Naive B cell (primary cell): Measurements from ENCODE around the gene COX18. TPM values are rescaled to one million over a fixed set of nuclear protein-coding genes. Genes with fewer than 3 reads are reported as not detected.

Source experiments
- ATAC-seq, 2 donors: fragments of 150-1000 bp; cut with Tn5 transposase; 2 replicates each; pipeline ENCODE4 v1.10.0; 2021; ENCODE audit warnings: low read depth in 2 of 2, mild to moderate bottlenecking in 2 of 2, moderate library complexity in 2 of 2
- DNase-seq: peaks from one replicate; pipeline ENCODE4 v3.0.0; 2022
- H3K27ac Mint-ChIP-seq, 6 donors: one replicate each; pipeline ENCODE4 v1.8.0; 2020 to 2022; ENCODE audit warnings: mild to moderate bottlenecking in 6 of 6, mixed read lengths in 6 of 6, moderate library complexity in 5 of 6, inconsistent platforms in 2 of 6
- H3K27me3 Mint-ChIP-seq, 3 donors: one replicate each; pipeline ENCODE4 v1.8.0; 2021 to 2022; ENCODE audit warnings: mixed read lengths in 3 of 3, mild to moderate bottlenecking in 1 of 3
- H3K36me3 Mint-ChIP-seq, 2 donors: one replicate each; pipeline ENCODE4 v1.8.0; 2020 to 2022; ENCODE audit warnings: mixed read lengths in 2 of 2, inconsistent platforms in 1 of 2, mild to moderate bottlenecking in 1 of 2
- H3K4me1 Mint-ChIP-seq, 3 donors: one replicate each; pipeline ENCODE4 v1.8.0; 2020 to 2022; ENCODE audit warnings: mixed read lengths in 3 of 3, inconsistent platforms in 1 of 3, mild to moderate bottlenecking in 1 of 3, moderate library complexity in 1 of 3
- H3K4me3 Mint-ChIP-seq, 8 donors: one replicate each; pipeline ENCODE4 v1.8.0; 2020 to 2022; ENCODE audit warnings: mild to moderate bottlenecking in 8 of 8, mixed read lengths in 8 of 8, moderate library complexity in 8 of 8, inconsistent platforms in 2 of 8
- H3K9me3 Mint-ChIP-seq, 7 donors: one replicate each; pipeline ENCODE4 v1.8.0; 2020 to 2022; ENCODE audit warnings: mixed read lengths in 7 of 7, mild to moderate bottlenecking in 5 of 7, inconsistent platforms in 2 of 7, moderate library complexity in 1 of 7
- polyA plus RNA-seq, 6 donors: library from polyadenylated mRNA; unstranded; fragments of 300-500 nt; fragmentation: Illumina TruSeq; gene quantifications; one replicate each; pipeline ENCODE4 v1.2.3, GENCODE V29; 2021; ENCODE audit warnings: low read depth in 6 of 6

The COX18 gene
- polyA plus RNA-seq, 6 donors from 2014 or later, result 4.1 to 10.0 (median 5.7) TPM; not detected in 1

GRCh38 chr4:73070074-73070390 is 516 bp upstream of the COX18 start:
- no peaks in the 10 kb centered on the region for H3K9me3 Mint-ChIP-seq
- H3K4me1 Mint-ChIP-seq, result peaks cover 14 to 26% (median 21%) of the 10 kb centered on the region in 3 donors
- no peak for DNase-seq
- H3K27ac Mint-ChIP-seq, result peak overlapping the region; percentile 93 to 100 (median 99)
- peak; percentile 19 to 20 for ATAC-seq
- H3K36me3 Mint-ChIP-seq, result no peaks in the 10 kb centered on the region
- H3K4me3 Mint-ChIP-seq, result peak overlapping the region; percentile 78 to 97 (median 93)
- no peaks in the 10 kb centered on the region for H3K27me3 Mint-ChIP-seq

GRCh38 chr4:73068491-73069337 is 802 bp downstream of the COX18 start:
- peak overlapping the region; percentile 78 to 97 (median 93) for H3K4me3 Mint-ChIP-seq
- H3K27ac Mint-ChIP-seq, result peak overlapping the region; percentile 93 to 100 (median 99)
- peaks cover 0 to 5% of the 10 kb centered on the region in 2 donors for H3K36me3 Mint-ChIP-seq
- DNase-seq (peak; percentile 29), ATAC-seq (no peak)
- H3K9me3 Mint-ChIP-seq, result no peaks in the 10 kb centered on the region
- no peaks in the 10 kb centered on the region for H3K27me3 Mint-ChIP-seq
- peaks cover 14 to 34% (median 28%) of the 10 kb centered on the region in 3 donors for H3K4me1 Mint-ChIP-seq

- peak overlapping the region; percentile 78 to 97 (median 93) for H3K4me3 Mint-ChIP-seq
- DNase-seq, result no peak
- H3K36me3 Mint-ChIP-seq, result peaks cover 0 to 5% of the 10 kb centered on the region in 2 donors
- peak overlapping the region; percentile 93 to 100 (median 99) for H3K27ac Mint-ChIP-seq
- no peaks in the 10 kb centered on the region for H3K27me3 Mint-ChIP-seq
- ATAC-seq, result no peak
- peaks cover 14 to 36% (median 28%) of the 10 kb centered on the region in 3 donors for H3K4me1 Mint-ChIP-seq
- H3K9me3 Mint-ChIP-seq, result no peaks in the 10 kb centered on the region
These were observed 1.5 kb downstream of the COX18 start for GRCh38 chr4:73067971-73068394.

DNA sequence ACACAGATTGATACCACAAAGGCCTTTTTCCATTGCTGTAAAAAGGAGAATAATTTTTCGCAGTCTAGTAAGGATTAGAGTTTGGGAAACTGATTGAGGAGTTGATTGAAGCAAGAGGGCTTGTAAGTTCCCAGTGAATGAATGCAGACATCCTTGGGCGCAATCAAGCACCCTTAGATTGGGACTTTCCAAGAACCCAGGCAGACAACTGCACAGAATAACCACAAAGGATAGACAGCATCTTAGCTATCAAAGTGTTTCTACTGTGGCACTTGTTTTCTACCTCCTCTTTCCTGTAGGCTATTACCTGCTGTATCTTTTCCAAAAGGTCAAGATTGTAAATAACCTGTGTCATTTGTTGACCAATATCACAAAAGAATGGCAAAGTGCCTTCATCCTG is 2.6 kb downstream of the COX18 start:
- peaks cover 0 to 5% of the 10 kb centered on the region in 2 donors for H3K36me3 Mint-ChIP-seq
- ATAC-seq (no peak), DNase-seq (no peak)

DNA sequence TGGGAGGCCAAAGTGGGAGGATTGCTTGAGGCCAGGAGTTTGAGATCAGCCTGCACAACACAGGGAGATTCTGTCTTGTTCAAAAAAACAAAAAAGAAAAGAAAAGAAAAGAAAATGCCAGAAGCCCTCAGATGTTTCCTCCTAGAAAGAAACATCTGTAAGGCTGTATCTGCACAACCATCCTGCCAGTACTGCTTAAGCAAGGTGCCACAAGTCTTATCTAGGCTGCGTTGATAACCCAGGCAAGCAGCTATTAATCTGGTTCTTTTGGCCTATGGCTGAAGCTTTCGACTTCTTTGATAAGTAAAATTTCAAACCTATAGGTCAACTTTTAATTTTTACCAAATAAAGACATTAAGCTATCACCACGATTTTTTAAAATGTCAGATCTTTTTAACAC is 3.1 kb downstream of the COX18 start:
- DNase-seq (no peak), ATAC-seq (no peak)
- no peaks in the 10 kb centered on the region for H3K9me3 Mint-ChIP-seq
- peaks cover 14 to 36% (median 28%) of the 10 kb centered on the region in 3 donors for H3K4me1 Mint-ChIP-seq
- H3K36me3 Mint-ChIP-seq, result peaks cover under 1 to 5% of the 10 kb centered on the region in 2 donors
- peak overlapping the region in 3 of 8 donors; percentile 42 to 87 (median 59) for H3K4me3 Mint-ChIP-seq
- H3K27me3 Mint-ChIP-seq, result no peaks in the 10 kb centered on the region
- H3K27ac Mint-ChIP-seq, result peak overlapping the region in 5 of 6 donors; percentile 23 to 88 (median 83)

More for the DNA sequence above, 2.6 kb downstream of the COX18 start:
- H3K9me3 Mint-ChIP-seq, result no peaks in the 10 kb centered on the region
- peaks cover 14 to 36% (median 28%) of the 10 kb centered on the region in 3 donors for H3K4me1 Mint-ChIP-seq
- peak overlapping the region in 1 of 8 donors; percentile 87 for H3K4me3 Mint-ChIP-seq
- H3K27me3 Mint-ChIP-seq, result no peaks in the 10 kb centered on the region
- H3K27ac Mint-ChIP-seq, result peak overlapping the region; percentile 9 to 93 (median 76)

- H3K36me3 Mint-ChIP-seq, result peaks cover 8 to 16% of the 10 kb centered on the region in 2 donors
- DNase-seq (no peak), ATAC-seq (no peak)
- no peaks in the 10 kb centered on the region for H3K27me3 Mint-ChIP-seq
- H3K4me1 Mint-ChIP-seq, result peaks cover 14 to 31% (median 28%) of the 10 kb centered on the region in 3 donors
- H3K9me3 Mint-ChIP-seq, result no peaks in the 10 kb centered on the region
- H3K27ac Mint-ChIP-seq, result peak overlapping the region in 3 of 6 donors; percentile 63 to 79 (median 72)
- H3K4me3 Mint-ChIP-seq, result peak overlapping the region in 1 of 8 donors; percentile 9
These were observed 5.0 kb downstream of the COX18 start for GRCh38 chr4:73064536-73064935.

- peaks cover 18 to 50% of the 10 kb centered on the region in 2 donors for H3K36me3 Mint-ChIP-seq
- no peak for DNase-seq
- no peak for ATAC-seq
- no peaks in the 10 kb centered on the region for H3K27me3 Mint-ChIP-seq
- peak overlapping the region in 1 of 6 donors; percentile 11 for H3K27ac Mint-ChIP-seq
- H3K4me3 Mint-ChIP-seq, result no peak overlapping the region
- H3K9me3 Mint-ChIP-seq, result no peaks in the 10 kb centered on the region
- no peaks in the 10 kb centered on the region for H3K4me1 Mint-ChIP-seq
These were observed 14.1 kb downstream of the COX18 start for GRCh38 chr4:73055241-73055897.

DNA sequence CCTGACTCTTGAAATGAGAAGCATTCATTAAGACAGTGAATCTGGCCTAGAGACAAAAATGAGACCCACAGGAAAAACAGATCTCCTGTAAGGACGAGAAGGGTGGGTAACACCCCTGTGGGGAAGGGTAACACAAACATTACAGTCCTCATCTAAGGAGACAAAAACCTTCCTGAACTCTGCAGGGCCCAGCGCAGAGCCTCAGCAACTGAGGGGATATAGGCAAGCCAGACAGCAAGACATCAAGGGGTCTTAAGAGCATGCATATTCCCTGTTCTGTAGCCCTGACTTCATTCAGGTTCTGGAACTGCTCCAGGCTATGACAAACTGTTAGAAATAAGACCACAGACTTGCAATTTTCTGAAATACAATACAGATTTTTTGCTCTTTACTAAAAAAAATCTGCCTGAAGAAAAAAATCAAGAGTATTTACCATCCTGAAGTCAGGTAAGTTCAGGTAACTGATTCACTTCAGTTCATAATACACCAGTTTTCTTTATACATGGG is 15.5 kb downstream of the COX18 start:
- ATAC-seq, result no peak
- H3K4me3 Mint-ChIP-seq, result no peak overlapping the region
- no peaks in the 10 kb centered on the region for H3K9me3 Mint-ChIP-seq
- DNase-seq, result no peak
- peaks cover 16 to 38% of the 10 kb centered on the region in 2 donors for H3K36me3 Mint-ChIP-seq
- H3K4me1 Mint-ChIP-seq, result no peaks in the 10 kb centered on the region
- H3K27me3 Mint-ChIP-seq, result no peaks in the 10 kb centered on the region
- peak overlapping the region in 1 of 6 donors; percentile 59 for H3K27ac Mint-ChIP-seq

- no peak for DNase-seq
- H3K4me3 Mint-ChIP-seq, result no peak overlapping the region
- H3K36me3 Mint-ChIP-seq, result peaks cover 10 to 29% of the 10 kb centered on the region in 2 donors
- no peaks in the 10 kb centered on the region for H3K9me3 Mint-ChIP-seq
- H3K4me1 Mint-ChIP-seq, result no peaks in the 10 kb centered on the region
- no peaks in the 10 kb centered on the region for H3K27me3 Mint-ChIP-seq
- no peak overlapping the region for H3K27ac Mint-ChIP-seq
- no peak for ATAC-seq
These were observed 16.4 kb downstream of the COX18 start for GRCh38 chr4:73053076-73053475.

- no peaks in the 10 kb centered on the region for H3K9me3 Mint-ChIP-seq
- ATAC-seq, result no peak
These were observed 17.9 kb downstream of the COX18 start for GRCh38 chr4:73051625-73052024.

GRCh38 chr4:73045879-73046278 is 23.6 kb downstream of the COX18 start:
- peaks cover 0 to 7% of the 10 kb centered on the region in 2 donors for H3K36me3 Mint-ChIP-seq
- DNase-seq (no peak), ATAC-seq (no peak)
- no peak overlapping the region for H3K27ac Mint-ChIP-seq
- peaks cover 0 to 6% (median 6%) of the 10 kb centered on the region in 3 donors for H3K27me3 Mint-ChIP-seq
- no peaks in the 10 kb centered on the region for H3K4me1 Mint-ChIP-seq
- no peak overlapping the region for H3K4me3 Mint-ChIP-seq
- peaks cover 0 to 2% (median 0%) of the 10 kb centered on the region in 7 donors for H3K9me3 Mint-ChIP-seq

More at GRCh38 chr4:73051625-73052024, 17.9 kb downstream of the COX18 start:
- Mint-ChIP-seq H3K36me3 (peaks cover 10 to 27% of the 10 kb centered on the region in 2 donors), H3K4me3 (no peak overlapping the region), H3K4me1 (no peaks in the 10 kb centered on the region), H3K27ac (no peak overlapping the region), H3K27me3 (no peaks in the 10 kb centered on the region)
- DNase-seq, result no peak

GRCh38 chr4:73037057-73037456 is 32.5 kb downstream of the COX18 start:
- peaks cover 0 to 3% (median 0%) of the 10 kb centered on the region in 3 donors for H3K4me1 Mint-ChIP-seq
- H3K27ac Mint-ChIP-seq, result no peak overlapping the region
- H3K4me3 Mint-ChIP-seq, result no peak overlapping the region
- peaks cover 3 to 21% (median 13%) of the 10 kb centered on the region in 7 donors for H3K9me3 Mint-ChIP-seq
- peaks cover 12 to 16% of the 10 kb centered on the region in 2 donors for H3K36me3 Mint-ChIP-seq
- H3K27me3 Mint-ChIP-seq, result peaks cover 4 to 12% (median 6%) of the 10 kb centered on the region in 3 donors
- DNase-seq (no peak), ATAC-seq (no peak)

DNA sequence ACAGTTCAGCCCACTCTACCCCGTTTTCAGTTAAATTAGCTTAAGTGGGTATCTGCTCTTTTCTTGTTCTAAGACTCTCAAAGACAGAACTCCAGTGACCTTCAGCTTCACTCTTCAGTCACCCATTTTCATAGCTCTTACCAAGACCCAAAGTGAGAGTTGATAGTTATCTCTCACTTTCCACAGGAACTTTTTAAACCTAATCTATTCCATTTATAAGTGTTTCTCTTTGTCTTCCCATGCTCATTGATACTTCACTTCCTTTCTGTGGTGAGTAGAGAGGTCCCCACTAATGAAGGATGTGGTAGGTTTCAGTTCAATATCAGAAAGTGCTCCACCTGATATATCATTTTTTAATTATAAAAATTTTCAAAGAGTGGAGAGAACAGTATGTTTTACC is 33.4 kb downstream of the COX18 start:
- ATAC-seq, result no peak
- Mint-ChIP-seq H3K4me1 (peaks cover 0 to 3% (median 0%) of the 10 kb centered on the region in 3 donors), H3K9me3 (peaks cover 3 to 21% (median 13%) of the 10 kb centered on the region in 7 donors), H3K36me3 (peaks cover 10 to 16% of the 10 kb centered on the region in 2 donors), H3K4me3 (no peak overlapping the region), H3K27me3 (peaks cover under 1 to 9% (median 4%) of the 10 kb centered on the region in 3 donors), H3K27ac (no peak overlapping the region)
- no peak for DNase-seq
